Middle frontal gyrus (tissue), 1 donor: ENCODE measurements around the gene NPY.
"Not testable (repeated sequence)": the region's sequence is repeated elsewhere in the genome, so short reads cannot be mapped to it uniquely, and the experiment has no call there.

ENCODE experiments used
- DNase-seq: peaks from one replicate; pipeline ENCODE4 v3.0.0-alpha.2; 2015; ENCODE audit warnings: low spot score; ENCODE audit errors: extremely low spot score

NPY gene

GRCh38 chr7:24283897-24284698 is at the start of gene NPY:
Gene NPY, plus strand, starts transcription at chr7:24284190. Its CDS starts 1,051 bp downstream, at chr7:24285241.
- DNase-seq, result no peak

DNA sequence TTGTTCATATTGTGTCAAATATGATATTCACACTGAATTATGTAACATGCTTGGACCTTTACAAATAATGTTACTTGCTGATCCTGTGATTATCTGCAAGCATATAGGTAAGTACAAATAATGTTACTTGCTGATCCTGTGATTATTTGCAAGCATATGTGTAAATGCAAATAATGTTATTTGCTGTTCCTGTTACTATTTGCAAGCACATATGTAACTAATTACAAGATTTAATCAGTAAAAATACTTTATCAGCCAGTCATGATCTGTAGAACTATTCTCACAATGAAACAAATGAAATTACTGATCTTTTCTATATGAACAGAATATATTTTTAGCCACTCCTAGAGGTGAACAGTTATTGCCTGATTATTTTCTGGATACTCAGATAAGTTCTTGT is 44.7 kb upstream of the NPY start:
- no peak for DNase-seq

GRCh38 chr7:24241206-24241605 is 42.8 kb upstream of the NPY start:
- no peak for DNase-seq

GRCh38 chr7:24244554-24244953 is 39.4 kb upstream of the NPY start:
- no peak for DNase-seq

- DNase-seq, result no peak
Measured at GRCh38 chr7:24245362-24245761, 38.6 kb upstream of the NPY start.

- no peak for DNase-seq
Measured at GRCh38 chr7:24249266-24249665, 34.7 kb upstream of the NPY start.

DNA sequence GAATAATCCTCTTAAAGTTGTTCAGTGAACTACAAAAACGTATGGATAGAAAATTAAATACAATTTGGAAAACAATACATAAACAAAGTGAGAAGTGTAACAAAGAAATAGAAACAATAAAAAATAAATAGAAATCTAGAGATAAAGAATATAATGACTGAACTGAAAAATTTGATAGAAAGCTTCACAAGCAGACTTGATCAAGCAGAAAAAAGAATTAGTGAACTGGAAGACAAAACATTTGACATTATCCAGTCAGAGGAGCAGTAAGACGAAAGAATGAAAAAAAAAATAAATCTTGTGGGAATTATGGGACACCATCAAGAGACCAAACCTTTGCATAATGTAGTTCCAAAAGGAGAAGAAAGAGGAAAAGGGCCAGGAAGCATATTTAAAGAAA is 32.4 kb upstream of the NPY start:
- no peak for DNase-seq

DNA sequence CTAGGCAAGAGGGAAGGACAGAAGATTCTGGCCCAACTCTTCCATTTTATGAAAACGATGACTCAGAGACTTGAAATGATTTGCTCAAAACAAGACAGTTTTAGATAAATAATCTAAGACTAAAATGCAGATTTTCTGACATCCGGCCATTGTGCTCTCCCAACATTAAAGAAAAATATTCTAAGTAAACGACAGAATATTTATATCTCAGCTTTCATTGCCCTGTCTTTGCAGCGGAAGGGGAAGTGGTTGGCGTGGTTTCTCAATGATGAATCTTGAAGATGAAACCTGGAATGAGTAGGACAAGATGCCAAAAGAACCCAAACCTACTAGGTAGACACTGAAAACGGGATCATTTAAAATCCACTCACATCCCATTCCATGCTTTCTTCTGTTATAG is 28.9 kb upstream of the NPY start:
- DNase-seq, result no peak

DNA sequence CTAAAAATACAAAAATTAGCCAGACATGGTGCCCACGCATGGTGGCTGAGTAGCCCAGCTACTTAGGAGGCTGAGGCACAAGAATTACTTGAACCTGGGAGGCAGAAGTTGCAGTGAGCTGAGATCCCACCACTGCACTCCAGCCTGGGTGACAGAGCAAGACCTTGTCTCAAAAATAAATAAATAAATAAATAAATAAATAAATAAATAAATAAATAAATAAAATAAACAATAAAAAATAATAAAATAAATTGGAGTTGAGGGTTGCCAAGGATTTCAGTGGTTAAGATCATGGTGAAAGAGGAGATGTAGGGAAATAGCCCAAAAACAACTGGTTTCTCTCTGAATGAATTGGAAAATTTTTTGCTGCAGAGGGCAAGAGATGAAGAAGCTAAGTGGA is 25.7 kb upstream of the NPY start:
- DNase-seq, result not testable (repeated sequence)

DNA sequence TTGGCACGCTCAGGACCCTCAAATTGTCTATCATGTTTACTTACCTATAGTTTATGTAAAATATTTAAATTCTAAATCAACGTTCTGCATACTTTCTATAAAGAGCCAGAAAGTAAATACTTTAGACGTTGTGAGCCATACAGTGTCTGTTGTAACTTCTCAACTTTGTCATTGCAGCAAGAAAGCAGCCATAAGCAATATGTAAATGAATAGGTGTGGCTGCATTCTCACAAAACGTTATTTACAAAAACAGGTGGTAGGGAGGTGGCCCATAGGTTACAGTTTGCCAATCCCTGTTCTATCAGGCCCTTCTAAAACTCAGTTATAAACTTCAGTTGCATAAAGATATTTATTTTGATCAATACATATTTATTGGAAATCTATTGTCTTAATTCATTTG is 12.1 kb upstream of the NPY start:
- DNase-seq, result no peak

- DNase-seq, result no peak
Measured at GRCh38 chr7:24279512-24279911, 4.5 kb upstream of the NPY start.

GRCh38 chr7:24283554-24283896 is 465 bp upstream of the NPY start:
- no peak for DNase-seq

GRCh38 chr7:24284699-24285506 is 913 bp downstream of the NPY start:
- DNase-seq, result no peak

- DNase-seq, result no peak
Measured at GRCh38 chr7:24290004-24290641, 6.1 kb downstream of the NPY start.

DNA sequence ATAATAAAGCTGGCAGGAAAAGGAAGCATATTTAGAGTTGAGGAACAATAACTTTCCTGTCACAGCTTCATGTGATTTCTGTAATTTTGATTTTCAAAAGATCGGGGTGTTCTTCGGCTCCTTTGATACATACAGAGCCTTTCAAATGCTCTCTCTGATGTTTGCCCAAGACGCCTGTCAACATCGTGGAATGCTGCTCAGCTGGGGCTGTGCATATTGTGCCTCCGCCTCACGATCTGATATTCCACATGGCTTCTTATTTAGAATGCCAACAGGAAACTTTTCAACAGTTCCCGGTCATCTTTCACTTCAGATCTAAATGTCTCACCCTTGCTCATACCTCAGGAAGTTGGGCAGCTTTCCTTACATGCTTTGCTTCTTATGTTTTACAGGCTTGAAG is 7.3 kb downstream of the NPY start:
- no peak for DNase-seq

GRCh38 chr7:24297362-24297761 is 13.4 kb downstream of the NPY start:
- DNase-seq, result no peak

DNA sequence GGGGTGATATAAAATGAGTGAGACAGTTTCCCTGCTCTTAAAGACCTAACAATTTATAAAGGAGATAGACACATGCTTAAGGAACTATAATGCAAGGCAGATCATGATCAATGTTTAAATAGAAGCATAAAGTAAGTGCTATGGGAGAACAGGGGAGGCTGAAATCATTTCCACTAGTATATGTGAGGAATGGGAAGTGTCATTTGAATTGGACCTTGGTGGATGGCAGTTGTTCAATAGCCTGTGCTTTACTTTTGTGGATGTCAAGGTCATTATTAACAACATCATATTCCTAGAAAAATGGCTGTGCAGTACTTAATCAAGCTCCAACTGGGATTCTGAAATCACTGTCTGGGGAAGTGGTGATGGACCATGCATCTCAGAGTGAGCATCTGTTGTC is 14.7 kb downstream of the NPY start:
- no peak for DNase-seq

- no peak for DNase-seq
Measured at GRCh38 chr7:24299192-24299591, 15.2 kb downstream of the NPY start.

DNA sequence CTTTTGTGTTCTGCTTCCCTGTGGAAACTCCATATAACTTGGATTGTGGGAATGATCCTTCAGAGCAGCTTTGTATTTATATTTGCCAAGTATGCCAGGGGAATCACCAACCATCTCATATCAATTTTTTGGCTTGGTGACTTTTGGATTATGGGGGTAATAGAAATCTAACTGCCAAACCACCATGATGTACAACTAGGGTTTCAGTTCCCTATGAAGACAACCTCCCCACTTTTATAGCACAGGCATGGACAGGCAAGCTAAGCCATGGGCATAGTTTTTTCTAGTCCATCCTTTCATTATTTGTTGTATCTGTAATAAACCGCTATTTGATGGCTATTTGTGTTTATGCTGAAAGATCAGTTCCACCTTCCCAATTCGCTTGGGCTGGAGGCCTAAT is 17.7 kb downstream of the NPY start:
- DNase-seq, result no peak

- no peak for DNase-seq
Measured at GRCh38 chr7:24304494-24305095, 20.6 kb downstream of the NPY start.

- no peak for DNase-seq
Measured at GRCh38 chr7:24307326-24307725, 23.3 kb downstream of the NPY start.

DNA sequence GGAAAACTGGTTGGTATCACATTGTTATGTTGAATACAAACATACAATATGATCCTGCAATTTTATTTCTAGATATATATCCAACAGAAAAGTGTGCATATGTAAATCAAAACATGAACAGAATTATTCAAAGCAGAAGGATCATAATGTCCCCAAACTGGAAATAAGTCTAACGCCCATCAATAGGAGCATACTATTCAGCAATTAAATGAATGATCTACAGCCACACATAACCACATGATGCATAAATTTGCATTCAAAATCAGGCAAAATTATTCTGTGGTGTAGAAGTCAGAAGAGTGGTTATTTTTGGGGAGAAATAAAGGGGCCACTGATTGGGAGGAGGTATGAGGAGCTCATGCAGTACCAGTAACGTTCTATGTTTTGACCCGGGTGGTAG is 28.6 kb downstream of the NPY start:
- no peak for DNase-seq
